SU-DHL-6 (cell line): Measurements from ENCODE around the gene MYO18A.

Experiments used
- CTCF ChIP-seq: fragments of 200-600 bp; sonication (generic); IDR thresholded peaks from one replicate; pipeline ENCODE4 v1.5.1; 2017; ENCODE audit warnings: antibody characterized with exemption, mild to moderate bottlenecking, low read length, moderate library complexity; ENCODE audit not compliant: insufficient read depth, poor library complexity, severe bottlenecking
- EZH2phosphoT487 ChIP-seq: fragments of 200-600 bp; sonication (generic), shearing (Covaris generic); conservative IDR thresholded peaks from 2 replicates; pipeline ENCODE4 v1.6.1; 2018; ENCODE audit warnings: mild to moderate bottlenecking, antibody characterized with exemption, low read length, moderate library complexity, mixed read lengths

- TF ChIP-seq CTCF (no peak), EZH2phosphoT487 (no peak)
These were observed 50.5 kb downstream of the MYO18A start for GRCh38 chr17:29129731-29130130.
